Measurements from ENCODE around the gene RPS27A.
"Not testable (repeated sequence)": the region's sequence is repeated elsewhere in the genome, so short reads cannot be mapped to it uniquely, and the experiment has no call there.

- TF ChIP-seq CTCF (IDR thresholded peaks at IDR 0.05 in 2 of 3, conservative IDR thresholded peaks at IDR 0.05 in 1 of 3; ENCODE audit: control insufficient read depth in 2 of 3, extremely low read depth in 1 of 3, insufficient read depth in 1 of 3, low read depth in 3 of 3, low read length in 3 of 3); CEBPB (IDR thresholded peaks at IDR 0.05; ENCODE audit: borderline replicate concordance in 1 of 2, low read depth in 2 of 2, low read length in 2 of 2); TARDBP (IDR thresholded peaks at IDR 0.05; ENCODE audit: borderline replicate concordance): not testable (repeated sequence)
These were observed 9.1 kb downstream of the RPS27A start for GRCh38 chr2:55241582-55241981.

Measured in GM12878 (cell line).